GM19238 (cell line): ENCODE data around the gene KIF3A.

Experiments used
- DNase-seq: peaks from one replicate; pipeline ENCODE4 v3.0.0; 2011; ENCODE audit warnings: low spot score; ENCODE audit not compliant: insufficient read length

Gene KIF3A

GRCh38 chr5:132678735-132679134, 58.6 kb downstream of the KIF3A start:
- DNase-seq = no peak

- no peak for DNase-seq
Measured at GRCh38 chr5:132677682-132678400, 59.5 kb downstream of the KIF3A start.

DNA sequence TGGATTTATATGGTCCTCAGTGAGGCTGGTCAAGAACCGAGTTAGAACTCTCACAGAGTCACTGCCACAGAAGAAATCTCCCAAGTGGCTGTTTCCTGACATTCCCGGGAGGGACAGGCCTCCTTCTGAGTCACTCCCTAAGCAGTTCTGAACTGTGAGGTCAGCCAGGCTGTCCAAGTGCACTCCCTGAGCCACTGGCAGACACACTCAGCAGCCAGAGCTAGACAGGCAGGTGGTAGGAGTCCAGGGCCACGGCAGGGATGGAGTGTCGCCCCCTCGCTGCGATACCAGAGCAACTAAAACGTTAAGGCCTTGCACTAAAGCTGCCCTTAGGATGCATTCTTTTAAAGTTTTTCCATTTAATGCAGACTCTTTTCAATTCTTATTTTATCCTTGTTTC, 60.2 kb downstream of the KIF3A start:
- no peak for DNase-seq

DNA sequence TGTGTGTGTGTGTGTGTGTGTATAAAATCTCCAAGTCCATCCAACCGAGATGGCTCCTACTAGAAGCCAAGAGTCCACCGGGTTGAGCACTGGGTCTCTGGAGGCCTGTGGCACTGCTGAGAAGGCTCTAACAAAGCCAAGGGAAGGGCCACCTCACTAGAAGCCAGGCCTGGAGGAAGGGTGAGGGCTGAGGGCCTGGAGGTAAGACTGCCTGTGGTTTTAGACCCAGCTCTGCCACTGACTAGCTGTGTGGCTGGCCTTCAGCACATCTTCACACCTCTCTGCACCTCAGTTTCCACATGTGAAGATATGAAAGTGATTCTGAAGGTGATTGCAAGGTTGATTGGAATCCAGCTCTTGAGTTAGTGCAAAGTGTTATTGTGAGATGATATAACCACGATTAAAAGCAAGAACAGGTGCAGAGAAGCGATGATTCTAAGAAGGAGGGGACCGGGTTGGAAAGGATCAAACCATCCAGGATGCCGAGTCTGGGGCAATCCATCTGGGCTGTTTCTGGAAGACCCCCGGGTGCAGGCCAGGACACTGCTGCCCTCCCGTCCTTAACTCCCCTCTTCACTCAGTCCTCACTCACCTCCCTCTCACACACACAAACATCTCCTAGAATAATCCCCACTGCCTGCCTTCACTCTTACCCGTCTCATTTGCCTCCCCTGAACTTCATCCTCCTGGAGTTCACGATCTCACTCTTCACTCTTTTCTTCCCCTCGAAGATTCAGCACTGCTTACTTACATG, 61.2 kb downstream of the KIF3A start:
- no peak for DNase-seq

DNA sequence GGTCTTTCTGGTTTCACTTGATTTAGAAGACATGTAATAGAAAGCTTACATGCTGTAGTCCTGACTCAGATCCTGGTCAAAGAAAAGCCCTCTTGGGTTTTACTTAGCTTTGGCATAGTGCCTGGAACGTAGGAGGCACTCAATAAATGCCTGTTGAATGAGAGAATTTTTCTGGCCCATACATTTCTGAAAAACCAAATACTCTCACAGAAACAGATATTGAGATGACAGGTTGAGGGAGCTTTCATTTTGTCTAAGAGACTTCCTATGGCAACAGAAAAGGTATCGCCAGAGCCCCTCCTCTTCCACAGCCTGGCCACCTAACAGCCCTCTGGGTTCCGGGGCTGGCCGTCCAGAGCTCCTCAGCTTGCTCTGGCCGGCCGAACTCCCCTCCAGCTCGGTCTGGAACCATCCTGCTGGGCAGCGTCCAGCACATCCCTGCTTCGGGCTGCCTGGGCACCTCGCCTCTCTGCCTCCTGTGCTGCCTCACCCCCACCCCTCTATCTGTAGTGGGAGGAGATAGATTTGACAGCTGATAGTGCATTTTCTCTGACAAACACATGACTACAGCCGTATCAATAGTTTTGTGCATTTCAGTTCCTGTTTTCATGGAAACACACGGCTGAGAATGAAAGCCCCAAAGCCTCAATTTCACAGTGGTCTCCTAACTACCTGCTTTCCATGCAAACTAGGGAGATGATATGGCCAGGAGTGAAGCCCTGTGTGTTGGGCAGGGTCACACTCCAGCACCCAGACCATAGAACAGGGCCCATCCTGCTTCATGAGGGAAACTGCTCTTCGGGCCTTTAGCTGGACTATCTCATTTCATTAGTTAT, 62.5 kb downstream of the KIF3A start:
- DNase-seq = peak; percentile 68

DNA sequence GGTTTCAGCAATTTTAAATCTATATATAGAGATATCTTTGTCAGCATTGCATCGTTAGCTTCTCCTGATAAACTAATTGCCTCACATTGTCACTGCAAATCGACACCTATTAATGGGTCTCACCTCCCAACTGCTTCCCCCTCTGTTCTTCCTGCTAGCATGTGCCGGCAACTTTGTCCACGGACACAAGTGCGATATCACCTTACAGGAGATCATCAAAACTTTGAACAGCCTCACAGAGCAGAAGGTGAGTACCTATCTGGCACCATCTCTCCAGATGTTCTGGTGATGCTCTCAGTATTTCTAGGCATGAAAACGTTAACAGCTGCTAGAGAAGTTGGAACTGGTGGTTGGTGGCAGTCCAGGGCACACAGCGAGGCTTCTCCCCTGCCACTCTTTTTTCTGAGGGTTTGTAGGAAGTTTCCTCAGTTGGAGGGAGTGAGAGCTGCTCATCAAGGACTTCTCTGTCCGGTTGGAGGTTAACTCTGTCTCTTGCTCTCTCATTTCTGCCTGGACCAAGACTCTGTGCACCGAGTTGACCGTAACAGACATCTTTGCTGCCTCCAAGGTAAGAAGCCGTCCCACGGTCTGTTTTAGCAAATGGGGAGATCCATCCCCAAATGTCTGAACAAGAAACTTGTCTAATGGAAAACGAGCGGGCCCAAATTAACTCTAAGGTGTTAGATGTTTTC, 63.3 kb downstream of the KIF3A start, which contains the start of gene IL4:
Gene IL4 (plus strand): TSS at position 51 of the 692 bp plus-strand sequence. CDS start 62 bp downstream, at position 113.
- no peak for DNase-seq

DNA sequence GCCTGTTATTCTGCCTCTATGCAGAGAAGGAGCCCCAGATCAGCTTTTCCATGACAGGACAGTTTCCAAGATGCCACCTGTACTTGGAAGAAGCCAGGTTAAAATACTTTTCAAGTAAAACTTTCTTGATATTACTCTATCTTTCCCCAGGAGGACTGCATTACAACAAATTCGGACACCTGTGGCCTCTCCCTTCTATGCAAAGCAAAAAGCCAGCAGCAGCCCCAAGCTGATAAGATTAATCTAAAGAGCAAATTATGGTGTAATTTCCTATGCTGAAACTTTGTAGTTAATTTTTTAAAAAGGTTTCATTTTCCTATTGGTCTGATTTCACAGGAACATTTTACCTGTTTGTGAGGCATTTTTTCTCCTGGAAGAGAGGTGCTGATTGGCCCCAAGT, 63.9 kb downstream of the KIF3A start:
- DNase-seq = no peak

- no peak for DNase-seq
Measured at GRCh38 chr5:132671000-132671399, 66.3 kb downstream of the KIF3A start.

DNA sequence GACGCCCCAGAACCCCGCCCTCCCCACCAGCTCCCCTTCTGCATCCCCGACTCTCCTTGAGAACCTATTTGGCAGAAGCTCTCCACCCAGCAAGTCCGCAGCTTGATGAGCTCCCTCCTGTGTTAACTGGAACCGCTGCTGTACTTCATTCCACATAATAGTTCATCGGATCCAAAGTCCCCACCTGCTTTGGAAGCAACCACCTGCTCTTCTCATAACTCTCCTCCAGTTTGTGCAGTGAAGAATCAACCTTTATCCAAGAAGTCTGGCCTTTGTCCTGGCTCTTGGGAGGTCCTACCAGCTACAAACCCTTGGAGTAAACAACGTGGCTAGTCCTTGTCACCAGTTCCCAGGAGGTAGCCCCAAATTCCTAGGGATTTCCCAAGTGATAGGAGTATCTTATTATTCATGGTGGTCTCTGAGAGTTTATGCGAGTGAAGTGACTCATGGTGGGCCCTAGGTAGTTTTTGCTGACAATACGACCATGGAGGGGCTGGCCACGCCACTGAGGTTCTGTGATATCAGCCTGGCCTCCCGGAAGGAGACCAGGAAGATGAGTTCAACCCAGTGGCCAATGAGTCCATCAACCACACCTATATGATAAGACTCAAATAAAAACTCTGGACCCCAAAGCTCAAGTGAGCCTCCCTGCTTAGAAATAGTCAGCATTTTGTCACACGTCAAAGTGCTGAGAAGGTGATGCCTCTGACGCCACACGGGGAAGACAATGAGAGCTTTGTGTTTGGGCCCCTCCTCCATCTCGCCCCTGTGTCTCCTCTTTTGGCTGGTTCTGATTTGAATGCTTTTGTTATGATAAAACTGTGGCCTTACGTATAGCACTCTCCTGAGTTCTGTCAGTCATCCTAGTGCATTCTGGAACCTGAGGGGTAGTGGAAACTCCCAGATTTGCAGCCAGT, 67.1 kb downstream of the KIF3A start:
- no peak for DNase-seq

GRCh38 chr5:132669455-132669820, 67.9 kb downstream of the KIF3A start:
- no peak for DNase-seq

DNA sequence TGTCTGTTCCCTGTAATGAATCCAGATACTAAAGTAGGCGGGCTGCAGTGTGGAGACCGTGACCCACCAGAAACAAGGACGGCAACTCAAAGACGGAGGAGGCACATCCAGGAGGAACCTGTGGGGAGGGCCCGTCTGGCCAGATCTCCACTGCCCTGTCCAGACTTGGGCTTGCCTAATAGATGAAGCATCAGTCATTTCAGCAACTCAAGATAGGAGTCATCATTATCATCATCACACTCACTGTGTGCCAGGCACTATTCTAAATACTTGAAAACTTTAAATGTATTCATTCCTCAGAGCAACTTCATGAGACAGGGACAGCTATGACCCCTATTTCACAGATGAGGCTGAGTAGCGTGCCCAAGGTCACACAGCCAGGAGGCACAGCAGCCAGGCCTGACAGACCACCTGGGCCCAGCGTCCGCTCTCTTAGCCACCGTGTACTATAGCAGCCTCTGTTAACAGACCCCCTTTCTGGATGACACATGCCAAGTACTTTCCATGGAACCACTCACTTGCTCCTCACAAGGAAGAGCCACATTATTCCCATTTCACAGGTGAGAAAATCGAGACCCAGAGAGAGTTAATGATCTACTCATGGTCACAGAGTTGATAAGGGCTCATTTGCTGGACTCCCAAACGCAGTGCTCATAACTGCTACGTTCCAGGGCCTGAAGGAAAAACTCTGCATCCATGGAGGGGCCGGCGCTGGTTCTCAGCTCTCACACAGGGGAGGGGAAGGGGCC, 68.5 kb downstream of the KIF3A start:
- no peak for DNase-seq

- DNase-seq = no peak
Measured at GRCh38 chr5:132667761-132668705, 69.3 kb downstream of the KIF3A start.

DNA sequence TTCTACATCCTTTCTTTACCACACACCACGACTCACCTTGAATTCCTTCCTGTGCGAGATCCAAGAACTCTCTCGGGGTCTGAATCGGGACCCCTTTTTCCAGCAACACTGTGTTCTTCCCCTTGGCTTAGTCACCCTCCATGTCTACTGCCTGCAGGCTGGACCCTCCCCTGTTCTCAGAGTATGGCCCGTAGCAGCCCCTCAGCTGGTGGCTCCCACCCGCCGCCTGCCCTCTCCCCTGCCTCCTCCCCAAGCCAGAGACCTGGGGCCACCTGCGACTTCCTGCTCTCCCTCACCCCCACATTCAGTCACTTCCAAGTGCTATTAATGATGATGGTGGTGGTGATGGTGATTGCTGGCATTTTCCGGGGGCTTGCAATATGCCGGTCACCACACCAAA, 70.0 kb downstream of the KIF3A start:
- no peak for DNase-seq

DNA sequence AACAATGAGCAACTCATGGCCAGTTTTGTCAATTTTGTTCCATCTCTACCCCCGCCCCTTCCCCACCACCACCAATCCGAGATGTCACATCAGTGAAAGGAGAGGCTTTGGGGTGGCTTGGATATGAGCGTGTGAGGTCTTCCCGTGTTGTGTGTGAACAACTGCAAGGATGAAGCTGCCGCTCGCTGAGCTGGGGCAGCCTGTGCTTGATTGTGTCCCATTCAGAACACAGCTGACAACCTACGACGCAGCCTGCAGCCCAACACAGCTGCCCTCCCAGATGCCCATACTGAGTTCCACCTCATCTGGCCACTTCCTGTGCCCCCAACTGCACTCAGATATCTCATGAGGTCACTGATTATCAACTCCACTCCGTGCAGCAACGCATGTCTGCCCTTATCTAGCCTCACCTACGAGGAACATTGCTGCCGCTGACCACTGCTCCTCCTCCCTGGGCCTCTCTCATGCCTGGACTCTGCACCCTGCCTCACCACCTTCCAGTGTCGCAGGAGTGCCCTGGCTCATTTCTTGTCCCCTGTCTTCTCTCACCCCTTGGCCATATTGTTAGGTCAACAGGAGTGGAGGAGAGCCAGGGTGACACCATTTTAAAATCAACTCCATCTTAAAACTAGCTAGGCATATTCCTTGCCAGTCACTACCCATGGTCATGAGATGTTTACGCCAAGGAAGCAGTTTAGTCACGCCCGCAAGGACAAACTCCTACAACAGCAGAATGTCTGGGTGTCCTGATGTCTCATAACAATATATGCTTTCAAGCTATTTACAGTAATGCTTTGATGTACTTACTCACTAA, 70.8 kb downstream of the KIF3A start:
- DNase-seq = no peak

DNA sequence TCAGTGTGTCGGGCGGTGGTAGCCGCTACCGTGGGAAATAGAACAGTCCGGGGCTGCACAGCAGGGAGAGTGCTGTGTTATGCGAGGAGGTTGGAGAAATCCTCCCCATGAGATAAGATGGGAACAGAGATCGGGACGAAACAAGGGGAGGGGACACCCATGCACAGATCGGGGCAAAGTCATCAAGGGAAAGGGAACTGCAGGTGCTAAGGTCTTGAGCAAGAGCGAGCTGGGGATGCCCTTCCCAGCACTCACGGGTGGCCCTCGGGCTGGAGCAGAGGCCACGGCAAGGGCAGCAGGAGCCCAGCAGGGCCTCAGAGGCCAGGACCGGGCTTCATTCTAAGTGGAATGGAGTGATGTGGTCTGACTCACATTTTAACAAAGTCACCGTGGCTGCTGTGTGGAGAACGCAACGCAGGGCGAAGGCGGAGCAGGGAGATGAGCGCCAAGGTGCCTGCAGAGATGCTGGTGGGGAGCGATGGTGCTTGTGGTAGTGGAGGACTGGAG, 71.7 kb downstream of the KIF3A start:
- no peak for DNase-seq

GRCh38 chr5:132664696-132665209, 72.6 kb downstream of the KIF3A start:
- DNase-seq = no peak
